Fibroblast of lung (primary cell): ENCODE results near the gene EFCAB5. TPM values are rescaled to one million over a fixed set of nuclear protein-coding genes. Genes with fewer than 3 reads are reported as not detected.
"Not testable (repeated sequence)": the region's sequence is repeated elsewhere in the genome, so short reads cannot be mapped to it uniquely, and the experiment has no call there.

Experiments
- DNase-seq, 2 donors: peaks; one replicate each; pipeline versions ENCODE4 v3.0.0 to v3.0.0-alpha.2; 2010; ENCODE audit warnings: low read depth in 2 of 2
- H2AFZ ChIP-seq: 2 replicates; pipeline ENCODE4 v1.5.1; 2012; ENCODE audit warnings: low read length, control low read depth, inconsistent platforms
- H3K27ac ChIP-seq: 2 replicates; pipeline ENCODE4 v1.5.1; 2011; ENCODE audit warnings: low read length, control low read depth; ENCODE audit not compliant: insufficient read depth
- H3K27me3 ChIP-seq: 2 replicates; pipeline ENCODE4 v1.5.1; 2011; ENCODE audit warnings: mild to moderate bottlenecking, low read length; ENCODE audit not compliant: control insufficient read depth, insufficient read depth
- H3K36me3 ChIP-seq: 2 replicates; pipeline ENCODE4 v1.5.1; 2011; ENCODE audit warnings: low read length; ENCODE audit not compliant: control insufficient read depth, insufficient read depth
- H3K4me1 ChIP-seq: 2 replicates; pipeline ENCODE4 v1.5.1; 2011; ENCODE audit warnings: low read length; ENCODE audit not compliant: control insufficient read depth, insufficient read depth; ENCODE audit errors: extremely low read depth
- H3K4me2 ChIP-seq: 2 replicates; pipeline ENCODE4 v1.5.1; 2011; ENCODE audit warnings: low read length, control low read depth; ENCODE audit not compliant: insufficient read depth; ENCODE audit errors: extremely low read depth
- H3K4me3 ChIP-seq, 4 experiments: fragments of 200-600 bp in 1 of 4; sonication (generic) in 1 of 4; replicated peaks in 1 of 4; 2 replicates each; pipeline ENCODE4 v1.5.1; 2011 to 2016; ENCODE audit warnings: low read length in 4 of 4, low read depth in 3 of 4, mild to moderate bottlenecking in 3 of 4, control low read depth in 2 of 4, inconsistent platforms in 1 of 4, mixed read lengths in 1 of 4; ENCODE audit not compliant: insufficient read depth in 1 of 4; ENCODE audit errors: control extremely low read depth in 1 of 4
- H3K79me2 ChIP-seq: 2 replicates; pipeline ENCODE4 v1.5.1; 2012; ENCODE audit warnings: mild to moderate bottlenecking, low read length, inconsistent platforms; ENCODE audit not compliant: control insufficient read depth, insufficient read depth
- H3K9ac ChIP-seq: 2 replicates; pipeline ENCODE4 v1.5.1; 2011; ENCODE audit warnings: mild to moderate bottlenecking, low read length, control low read depth; ENCODE audit not compliant: insufficient read depth
- H3K9me3 ChIP-seq: 2 replicates; pipeline ENCODE4 v1.5.1; 2012; ENCODE audit warnings: low read depth, low read length; ENCODE audit not compliant: control insufficient read depth, insufficient read depth
- H4K20me1 ChIP-seq: 2 replicates; pipeline ENCODE4 v1.5.1; 2011; ENCODE audit warnings: low read length; ENCODE audit not compliant: control insufficient read depth, insufficient read depth; ENCODE audit errors: extremely low read depth
- EZH2 ChIP-seq: IDR thresholded peaks from 2 replicates; pipeline ENCODE4 v1.5.1; 2012; ENCODE audit warnings: low read length, control low read depth, mild to moderate bottlenecking; ENCODE audit errors: missing control alignments
- polyA plus RNA-seq, 2 donors: library from polyadenylated mRNA; depleted of rRNA in 1 of 2; stranded (reverse) in 1 of 2; unstranded in 1 of 2; fragments of >200 nt; gene quantifications; 2 replicates each; pipeline ENCODE4 v1.2.1, GENCODE V29; 2011 to 2012; ENCODE audit warnings: missing spikeins in 1 of 2
- total RNA-seq: library from RNA; depleted of rRNA; stranded (reverse); fragments of >200 nt; gene quantifications from 2 replicates; pipeline ENCODE4 v1.2.1, GENCODE V29; 2014
- TF ChIP-seq, protein P1 (sequence below), 2 donors: IDR thresholded peaks in 1 of 2; conservative IDR thresholded peaks in 1 of 2; 1 replicate in 1 of 2; 2 replicates in 1 of 2; pipeline ENCODE4 v1.5.1; 2011 to 2012; ENCODE audit warnings: low read length in 2 of 2, control low read depth in 1 of 2, inconsistent platforms in 1 of 2, low read depth in 1 of 2, mild to moderate bottlenecking in 1 of 2

The EFCAB5 gene
- total and polyA plus RNA-seq, 2 donors (not counting 1 experiment from before 2014, with no cell fraction given): 0.14 to 0.66 TPM

DNA sequence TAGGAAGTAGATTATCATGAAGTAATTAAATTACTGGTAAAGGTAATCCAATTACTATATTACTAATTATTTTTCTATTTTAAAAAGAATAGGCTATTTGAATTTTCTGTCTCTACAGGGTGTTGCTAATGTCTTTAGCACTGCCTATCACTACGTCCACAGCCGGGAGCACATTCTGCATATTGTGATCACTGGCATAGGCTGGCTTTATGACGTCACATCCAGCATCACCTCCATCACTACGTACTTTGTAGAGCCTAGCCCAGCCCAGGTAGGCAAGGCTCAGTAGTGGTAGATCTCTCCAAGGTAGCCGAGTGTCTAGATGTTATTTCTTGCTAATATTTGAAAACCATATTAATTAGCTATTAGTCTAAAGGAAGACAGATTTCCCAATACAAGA is 141.3 kb downstream of the EFCAB5 start:
- Histone ChIP-seq H3K4me1 (no peaks in the 10 kb centered on the region), H2AFZ (no peak overlapping the region), H3K9ac (no peak overlapping the region), H3K4me2 (no peak overlapping the region), H3K27ac (no peak overlapping the region), H3K27me3 (peaks cover 20% of the 10 kb centered on the region), H3K4me3 (no peak overlapping the region), H3K79me2 (no peaks in the 10 kb centered on the region), H3K9me3 (no peaks in the 10 kb centered on the region), H4K20me1 (no peaks in the 10 kb centered on the region), H3K36me3 (no peaks in the 10 kb centered on the region)
- no peak for TF ChIP-seq EZH2
- TF ChIP-seq, protein P1, sequence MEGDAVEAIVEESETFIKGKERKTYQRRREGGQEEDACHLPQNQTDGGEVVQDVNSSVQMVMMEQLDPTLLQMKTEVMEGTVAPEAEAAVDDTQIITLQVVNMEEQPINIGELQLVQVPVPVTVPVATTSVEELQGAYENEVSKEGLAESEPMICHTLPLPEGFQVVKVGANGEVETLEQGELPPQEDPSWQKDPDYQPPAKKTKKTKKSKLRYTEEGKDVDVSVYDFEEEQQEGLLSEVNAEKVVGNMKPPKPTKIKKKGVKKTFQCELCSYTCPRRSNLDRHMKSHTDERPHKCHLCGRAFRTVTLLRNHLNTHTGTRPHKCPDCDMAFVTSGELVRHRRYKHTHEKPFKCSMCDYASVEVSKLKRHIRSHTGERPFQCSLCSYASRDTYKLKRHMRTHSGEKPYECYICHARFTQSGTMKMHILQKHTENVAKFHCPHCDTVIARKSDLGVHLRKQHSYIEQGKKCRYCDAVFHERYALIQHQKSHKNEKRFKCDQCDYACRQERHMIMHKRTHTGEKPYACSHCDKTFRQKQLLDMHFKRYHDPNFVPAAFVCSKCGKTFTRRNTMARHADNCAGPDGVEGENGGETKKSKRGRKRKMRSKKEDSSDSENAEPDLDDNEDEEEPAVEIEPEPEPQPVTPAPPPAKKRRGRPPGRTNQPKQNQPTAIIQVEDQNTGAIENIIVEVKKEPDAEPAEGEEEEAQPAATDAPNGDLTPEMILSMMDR (conservative IDR thresholded peaks at IDR 0.05 in 1 of 2, IDR thresholded peaks at IDR 0.05 in 1 of 2; ENCODE audit: low read depth in 1 of 2, low read length in 2 of 2): no peak
- no peak for DNase-seq

- Histone ChIP-seq H3K9me3 (no peaks in the 10 kb centered on the region), H3K27ac (no peak overlapping the region), H3K4me1 (no peaks in the 10 kb centered on the region), H3K36me3 (no peaks in the 10 kb centered on the region), H3K9ac (no peak overlapping the region), H4K20me1 (no peaks in the 10 kb centered on the region), H3K4me3 (no peak overlapping the region), H3K79me2 (no peaks in the 10 kb centered on the region), H3K4me2 (no peak overlapping the region), H3K27me3 (peaks cover 14% of the 10 kb centered on the region), H2AFZ (no peak overlapping the region)
- no peak for DNase-seq
- no peak for TF ChIP-seq EZH2
- TF ChIP-seq, protein P1 (conservative IDR thresholded peaks at IDR 0.05 in 1 of 2, IDR thresholded peaks at IDR 0.05 in 1 of 2; ENCODE audit: low read depth in 1 of 2, low read length in 2 of 2): no peak
These were observed 143.4 kb downstream of the EFCAB5 start for GRCh38 chr17:30084788-30085187.

- TF ChIP-seq, protein P1 (conservative IDR thresholded peaks at IDR 0.05 in 1 of 2, IDR thresholded peaks at IDR 0.05 in 1 of 2; ENCODE audit: low read depth in 1 of 2, low read length in 2 of 2): no peak
- TF ChIP-seq EZH2: no peak
These were observed 145.5 kb downstream of the EFCAB5 start for GRCh38 chr17:30086896-30087295.

DNA sequence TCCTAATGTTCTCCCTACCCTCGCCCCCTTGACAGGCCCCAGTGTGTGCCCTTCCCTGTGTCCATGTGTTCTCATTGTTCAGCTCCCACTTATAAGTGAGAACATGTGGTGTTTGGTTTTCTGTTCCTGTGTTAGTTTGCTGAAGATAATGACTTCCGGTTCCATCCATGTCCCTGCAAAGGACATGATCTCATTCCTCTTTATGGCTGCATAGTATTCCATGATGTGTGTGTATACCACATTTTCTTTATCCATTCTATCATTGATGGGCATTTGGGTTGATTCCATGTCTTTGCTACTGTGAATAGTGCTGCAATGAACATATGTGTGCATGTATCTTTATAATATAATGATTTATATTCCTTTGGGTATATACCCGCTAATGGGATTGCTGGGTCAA is 146.0 kb downstream of the EFCAB5 start:
- H3K27ac ChIP-seq, DNase-seq, H3K4me3 ChIP-seq, H3K36me3 ChIP-seq, H3K9ac ChIP-seq, H3K9me3 ChIP-seq, H4K20me1 ChIP-seq, H2AFZ ChIP-seq, H3K27me3 ChIP-seq, H3K4me1 ChIP-seq, H3K4me2 ChIP-seq, H3K79me2 ChIP-seq: not testable (repeated sequence)

More at GRCh38 chr17:30086896-30087295, 145.5 kb downstream of the EFCAB5 start:
- no peaks in the 10 kb centered on the region for H3K79me2 ChIP-seq
- H3K4me1 ChIP-seq: peaks cover under 1% of the 10 kb centered on the region
- no peak overlapping the region for H3K9ac ChIP-seq
- no peak for DNase-seq
- H3K36me3 ChIP-seq: no peaks in the 10 kb centered on the region
- no peak overlapping the region for H2AFZ ChIP-seq
- H3K27ac ChIP-seq: no peak overlapping the region
- no peaks in the 10 kb centered on the region for H4K20me1 ChIP-seq
- no peak overlapping the region for H3K4me2 ChIP-seq
- no peaks in the 10 kb centered on the region for H3K9me3 ChIP-seq
- peaks cover 8% of the 10 kb centered on the region for H3K27me3 ChIP-seq
- no peak overlapping the region for H3K4me3 ChIP-seq
